Measurements from ENCODE around the gene GPR132.
"Not testable (repeated sequence)": the region's sequence is repeated elsewhere in the genome, so short reads cannot be mapped to it uniquely, and the experiment has no call there.

GPR132 gene

DNA sequence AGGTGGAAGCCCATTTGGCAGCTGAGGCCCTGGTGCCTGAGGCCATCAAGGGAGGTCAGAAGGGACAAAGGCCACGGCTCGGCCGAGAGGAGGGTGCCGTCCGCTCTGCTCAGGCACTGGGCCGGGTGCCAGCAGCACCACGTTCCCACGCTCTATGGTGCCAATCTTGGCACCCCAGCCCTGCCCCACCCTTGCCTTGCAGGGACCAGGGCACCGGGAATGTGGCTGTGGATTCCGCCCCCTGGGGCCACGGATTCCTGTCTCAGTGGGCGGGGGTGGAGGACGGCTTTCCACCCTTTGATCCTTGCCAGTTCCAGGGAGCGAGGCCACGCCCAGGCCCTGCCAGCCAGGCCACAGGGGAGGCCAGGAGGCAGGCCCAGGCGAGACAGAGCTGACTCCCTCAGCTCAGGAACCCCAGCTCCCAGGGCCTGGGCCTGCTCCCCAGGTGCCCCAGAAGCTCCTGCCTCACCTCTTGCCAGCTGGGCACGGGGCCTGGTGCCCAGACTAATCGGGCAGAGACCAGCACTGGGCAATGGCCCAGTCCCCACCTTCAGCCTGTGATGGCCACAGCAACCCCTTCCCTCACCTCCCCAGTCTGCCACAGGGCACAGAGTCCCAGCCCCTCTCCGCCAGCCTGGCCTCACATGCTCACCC lies 26.4 kb upstream of the GPR132 start:
- no peak for DNase-seq

- DNase-seq = no peak
Measured at GRCh38 chr14:105091054-105091516, 25.9 kb upstream of the GPR132 start.

DNA sequence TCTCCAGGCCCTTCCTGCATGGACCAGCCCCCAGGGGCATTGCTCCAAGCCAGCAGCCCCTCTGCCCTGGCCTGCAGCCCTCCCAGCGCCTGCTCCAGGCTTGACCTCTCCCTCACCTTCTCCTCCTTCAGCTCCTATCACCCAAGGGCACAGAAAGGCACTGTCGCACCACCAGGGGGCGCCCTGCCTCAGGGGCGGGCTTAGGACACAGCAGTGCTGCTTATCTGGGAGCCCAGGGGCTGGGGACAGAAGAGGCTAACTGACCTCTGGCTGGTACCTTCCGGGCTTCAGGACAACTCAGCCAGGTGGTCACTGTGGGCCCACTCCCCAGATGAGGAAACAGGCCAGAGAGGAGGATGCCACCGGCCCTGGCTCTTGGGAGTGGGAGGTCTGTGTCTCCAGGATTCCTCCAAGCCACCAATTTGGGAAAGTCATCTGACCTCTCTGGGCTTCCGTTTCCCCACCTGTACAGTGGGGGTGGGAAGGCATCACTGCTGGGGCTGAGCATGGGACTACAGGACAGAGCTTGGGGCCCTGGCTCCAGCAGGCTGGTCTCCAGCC lies 25.3 kb upstream of the GPR132 start:
- peak in 33 of 56 donors; percentile 14 to 79 (median 41) for DNase-seq

DNA sequence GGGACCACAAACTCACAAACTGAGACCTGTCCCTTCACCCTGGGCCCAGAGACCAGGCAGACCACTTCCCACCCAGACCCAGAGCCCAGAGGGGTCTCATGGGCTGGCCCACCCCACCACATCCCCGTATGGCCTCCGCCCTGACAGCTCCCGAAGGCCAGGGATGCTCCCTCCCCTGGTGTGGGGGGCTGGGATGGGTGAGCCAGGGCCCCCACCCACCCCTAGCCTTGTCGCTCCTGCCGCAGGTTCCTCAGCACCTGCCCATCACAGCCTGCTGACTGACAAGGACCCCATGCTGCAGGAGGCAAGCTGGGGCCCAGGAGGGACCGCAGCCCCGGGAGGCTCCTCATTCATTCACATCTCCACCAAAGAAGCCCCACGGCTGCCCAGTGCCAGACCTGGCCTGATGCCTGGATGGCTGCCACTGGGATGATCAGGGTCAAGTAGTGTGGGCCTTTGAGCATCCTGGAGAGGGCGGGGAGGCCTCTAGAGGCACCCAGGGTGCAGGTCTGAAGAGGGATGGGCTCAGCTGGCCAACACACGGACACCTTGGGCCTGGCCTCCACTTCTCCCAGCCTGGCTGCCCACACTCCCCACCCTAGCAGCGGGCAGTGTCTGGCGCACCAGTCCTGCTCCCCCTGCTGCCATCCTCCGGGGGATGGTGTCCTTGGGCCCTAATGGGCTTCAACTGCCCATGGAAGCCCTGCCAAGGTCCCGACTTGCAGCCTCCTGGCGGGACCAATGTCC lies 24.7 kb upstream of the GPR132 start:
- no peak for DNase-seq

DNA sequence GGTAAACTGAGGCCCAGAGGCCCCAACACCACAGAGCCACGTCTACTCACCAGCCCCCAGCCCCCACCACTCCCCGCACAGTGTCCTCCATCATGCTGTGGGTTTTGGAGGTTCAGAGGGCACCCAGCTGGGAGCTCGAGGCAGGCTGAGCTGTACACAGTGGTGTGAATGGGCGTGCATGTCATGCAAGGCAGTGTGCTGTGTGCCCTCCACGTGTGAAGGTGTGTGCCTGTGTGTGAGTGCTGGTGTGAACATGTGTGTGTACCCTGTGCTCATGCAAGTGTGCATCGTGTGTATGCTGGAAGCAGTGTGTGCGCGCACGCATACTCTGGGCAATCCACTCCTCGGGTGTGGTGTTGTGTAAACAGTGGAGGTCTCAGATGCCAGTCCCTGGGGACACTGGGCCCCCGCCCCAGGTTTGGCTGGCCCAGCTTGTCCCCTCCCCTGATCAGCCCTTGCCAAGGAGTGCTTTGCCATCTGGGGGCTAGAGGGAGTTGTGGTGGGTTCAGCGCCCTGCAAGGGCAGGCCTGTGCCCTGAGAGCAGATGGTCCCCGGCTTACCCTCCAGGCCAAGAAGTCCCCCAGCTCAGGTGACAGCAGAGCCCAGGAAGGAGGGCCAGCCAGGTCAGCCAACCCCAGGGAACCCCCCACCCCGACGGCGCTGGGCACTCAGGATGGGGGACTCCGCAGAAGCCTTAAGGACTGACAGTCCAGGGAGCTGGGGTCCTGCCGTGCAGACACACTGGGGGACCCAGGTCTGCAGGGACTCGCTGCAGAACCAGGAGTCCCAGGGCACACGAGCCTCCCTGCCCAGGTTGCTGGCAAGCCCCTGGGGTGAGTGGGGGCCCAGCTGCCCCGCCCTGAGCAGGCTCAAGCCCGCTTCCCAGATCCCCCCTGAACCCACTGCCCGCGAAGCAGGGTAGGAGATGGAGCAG lies 23.8 kb upstream of the GPR132 start:
- DNase-seq = no peak

GRCh38 chr14:105087963-105088811 lies 23.0 kb upstream of the GPR132 start:
- no peak for DNase-seq

GRCh38 chr14:105087308-105087962 lies 22.2 kb upstream of the GPR132 start:
- DNase-seq = peak in 5 of 56 donors; percentile 16 to 55 (median 45)

DNA sequence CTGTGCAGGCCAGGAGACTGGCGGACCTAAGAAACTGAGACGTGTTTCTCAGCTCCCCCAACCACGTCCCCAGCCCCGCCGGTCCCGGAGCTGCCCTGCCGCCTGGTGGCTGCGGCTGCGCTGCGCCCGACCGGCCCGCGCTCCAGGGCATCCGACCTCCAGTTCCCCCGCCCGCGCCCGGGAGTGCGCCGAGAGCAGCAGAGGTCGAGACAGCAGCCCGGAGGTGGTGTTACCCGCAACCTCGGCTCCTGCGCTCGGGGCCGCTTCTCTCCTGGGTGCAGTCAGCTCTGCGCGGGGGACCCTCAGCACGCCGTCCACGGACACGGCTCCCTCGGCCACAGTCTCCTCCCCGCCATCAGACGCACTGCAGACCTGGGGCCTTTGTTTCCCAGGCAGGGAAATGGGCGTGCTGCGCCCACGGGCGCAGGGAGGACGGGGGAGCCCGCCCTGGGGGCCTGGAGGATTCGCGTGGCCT lies 21.6 kb upstream of the GPR132 start:
- peak in 10 of 56 donors; percentile 12 to 66 (median 32) for DNase-seq

- DNase-seq = no peak
Measured at GRCh38 chr14:105085766-105086165, 20.5 kb upstream of the GPR132 start.

- DNase-seq = no peak
Measured at GRCh38 chr14:105084741-105085571, 19.7 kb upstream of the GPR132 start.

GRCh38 chr14:105083926-105084685 lies 18.9 kb upstream of the GPR132 start:
- no peak for DNase-seq

DNA sequence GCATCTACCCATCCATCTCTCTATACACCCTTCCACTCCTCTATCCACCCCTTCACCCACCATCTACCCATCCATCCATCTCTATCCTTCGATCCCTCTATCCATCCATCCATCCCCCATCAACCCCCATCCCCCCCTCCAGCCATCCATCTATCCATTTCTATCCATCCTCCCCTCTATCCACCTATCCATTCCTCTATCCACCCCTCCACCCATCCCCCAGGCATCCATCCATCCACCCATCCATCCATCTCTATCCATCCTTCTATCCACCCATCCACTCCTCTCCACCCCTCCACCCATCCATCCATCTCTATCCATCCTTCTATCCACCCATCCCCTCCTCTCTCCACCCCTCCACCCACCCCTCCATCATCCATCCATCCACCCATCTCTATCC lies 17.5 kb upstream of the GPR132 start:
- no peak for DNase-seq

- not testable (repeated sequence) for DNase-seq
Measured at GRCh38 chr14:105081473-105081872, 16.2 kb upstream of the GPR132 start.

- DNase-seq = no peak
Measured at GRCh38 chr14:105080161-105080560, 14.9 kb upstream of the GPR132 start.

GRCh38 chr14:105078294-105078693 lies 13.1 kb upstream of the GPR132 start:
- DNase-seq = no peak

DNA sequence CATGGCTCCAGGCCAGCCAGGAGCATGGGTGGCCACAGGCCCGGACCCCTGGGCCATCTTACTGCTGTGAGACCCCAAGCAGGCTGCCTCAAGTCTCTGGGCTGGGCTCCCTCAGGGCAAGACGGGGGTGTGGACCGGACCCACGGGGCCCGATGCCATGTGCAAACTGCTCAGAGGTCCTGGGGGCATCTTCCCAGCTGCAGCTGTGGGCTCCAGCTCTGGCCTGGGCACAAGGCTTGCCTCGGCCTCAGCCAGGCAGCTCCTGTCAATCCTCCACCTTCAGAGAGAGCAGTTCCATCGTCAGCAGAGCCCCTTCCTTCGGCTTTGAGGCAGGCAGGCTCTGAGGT lies 12.4 kb upstream of the GPR132 start:
- no peak for DNase-seq

DNA sequence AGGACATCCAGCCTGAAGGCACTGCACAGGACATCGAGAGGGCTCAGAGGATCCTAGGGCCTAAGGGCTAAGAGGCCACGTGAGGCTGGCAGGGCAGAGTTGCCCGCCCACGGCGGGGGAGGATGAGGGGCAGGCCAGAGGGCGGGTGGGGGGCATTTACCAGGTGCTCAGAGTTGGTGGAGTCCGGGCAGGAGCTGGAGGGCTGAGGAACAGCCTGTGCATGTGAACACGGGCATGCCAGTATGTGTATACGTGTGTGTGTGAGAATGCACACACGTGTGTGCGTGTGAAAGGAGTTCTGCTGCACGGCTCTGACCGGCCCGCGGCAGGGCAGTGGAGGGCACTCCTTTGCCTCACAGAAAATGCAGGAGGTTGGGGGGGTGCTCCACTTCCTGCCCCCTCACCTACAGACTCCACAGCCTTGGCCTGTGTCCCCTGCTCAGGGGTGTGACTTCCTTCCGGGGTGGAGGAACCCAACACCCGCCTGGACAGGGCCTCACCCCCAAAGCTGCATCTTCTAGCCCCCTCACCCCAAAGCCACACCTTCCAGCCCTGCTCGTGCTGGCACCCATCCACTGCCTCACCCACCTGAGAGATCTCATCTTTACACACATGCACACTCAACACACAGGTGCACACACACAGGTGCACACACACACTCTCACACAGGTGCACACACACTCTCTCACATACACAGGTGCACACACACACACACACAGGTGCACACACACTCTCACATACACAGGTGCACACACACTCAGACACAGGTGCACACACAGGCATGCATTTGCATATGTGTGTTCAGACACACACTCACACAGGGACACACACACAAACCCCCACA lies 11.8 kb upstream of the GPR132 start:
- no peak for DNase-seq

Data from amygdala (tissue), 56 donors.